ENCODE results near the gene STX4.
A peak's percentile ranks its signal among the peaks of the same experiment; 100 is the strongest.

Gene STX4

DNA sequence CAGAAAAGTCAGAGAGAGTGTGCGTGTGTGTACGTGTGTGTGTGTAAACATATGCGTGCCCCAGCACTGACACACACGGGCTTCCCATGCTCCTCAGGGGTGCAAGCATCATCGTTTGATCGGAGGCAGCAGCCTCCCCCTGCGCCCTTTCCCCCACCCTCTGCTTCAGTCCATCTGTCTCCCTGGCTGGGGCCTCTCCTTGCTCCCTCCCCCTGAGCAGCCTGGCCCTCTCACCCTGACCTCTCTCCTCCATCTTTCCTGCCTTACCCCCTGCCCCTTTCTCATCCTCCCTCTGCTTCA lies 27.3 kb upstream of the STX4 start:
- TF ChIP-seq ZFP30 (CRISPR knock-in tag; IDR thresholded peaks at IDR 0.05) (no peak), GLIS3 (CRISPR knock-in tag; IDR thresholded peaks at IDR 0.05) (no peak), BACH2 (CRISPR knock-in tag; IDR thresholded peaks at IDR 0.05; ENCODE audit: borderline replicate concordance) (no peak), ESRRG (CRISPR knock-in tag; IDR thresholded peaks at IDR 0.05) (no peak), SNAI2 (CRISPR knock-in tag; IDR thresholded peaks at IDR 0.05) (no peak)
- TF ChIP-seq, protein P1, sequence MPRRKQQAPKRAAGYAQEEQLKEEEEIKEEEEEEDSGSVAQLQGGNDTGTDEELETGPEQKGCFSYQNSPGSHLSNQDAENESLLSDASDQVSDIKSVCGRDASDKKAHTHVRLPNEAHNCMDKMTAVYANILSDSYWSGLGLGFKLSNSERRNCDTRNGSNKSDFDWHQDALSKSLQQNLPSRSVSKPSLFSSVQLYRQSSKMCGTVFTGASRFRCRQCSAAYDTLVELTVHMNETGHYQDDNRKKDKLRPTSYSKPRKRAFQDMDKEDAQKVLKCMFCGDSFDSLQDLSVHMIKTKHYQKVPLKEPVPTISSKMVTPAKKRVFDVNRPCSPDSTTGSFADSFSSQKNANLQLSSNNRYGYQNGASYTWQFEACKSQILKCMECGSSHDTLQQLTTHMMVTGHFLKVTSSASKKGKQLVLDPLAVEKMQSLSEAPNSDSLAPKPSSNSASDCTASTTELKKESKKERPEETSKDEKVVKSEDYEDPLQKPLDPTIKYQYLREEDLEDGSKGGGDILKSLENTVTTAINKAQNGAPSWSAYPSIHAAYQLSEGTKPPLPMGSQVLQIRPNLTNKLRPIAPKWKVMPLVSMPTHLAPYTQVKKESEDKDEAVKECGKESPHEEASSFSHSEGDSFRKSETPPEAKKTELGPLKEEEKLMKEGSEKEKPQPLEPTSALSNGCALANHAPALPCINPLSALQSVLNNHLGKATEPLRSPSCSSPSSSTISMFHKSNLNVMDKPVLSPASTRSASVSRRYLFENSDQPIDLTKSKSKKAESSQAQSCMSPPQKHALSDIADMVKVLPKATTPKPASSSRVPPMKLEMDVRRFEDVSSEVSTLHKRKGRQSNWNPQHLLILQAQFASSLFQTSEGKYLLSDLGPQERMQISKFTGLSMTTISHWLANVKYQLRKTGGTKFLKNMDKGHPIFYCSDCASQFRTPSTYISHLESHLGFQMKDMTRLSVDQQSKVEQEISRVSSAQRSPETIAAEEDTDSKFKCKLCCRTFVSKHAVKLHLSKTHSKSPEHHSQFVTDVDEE (CRISPR knock-in tag; IDR thresholded peaks at IDR 0.05) = no peak
- TF ChIP-seq, protein P2, sequence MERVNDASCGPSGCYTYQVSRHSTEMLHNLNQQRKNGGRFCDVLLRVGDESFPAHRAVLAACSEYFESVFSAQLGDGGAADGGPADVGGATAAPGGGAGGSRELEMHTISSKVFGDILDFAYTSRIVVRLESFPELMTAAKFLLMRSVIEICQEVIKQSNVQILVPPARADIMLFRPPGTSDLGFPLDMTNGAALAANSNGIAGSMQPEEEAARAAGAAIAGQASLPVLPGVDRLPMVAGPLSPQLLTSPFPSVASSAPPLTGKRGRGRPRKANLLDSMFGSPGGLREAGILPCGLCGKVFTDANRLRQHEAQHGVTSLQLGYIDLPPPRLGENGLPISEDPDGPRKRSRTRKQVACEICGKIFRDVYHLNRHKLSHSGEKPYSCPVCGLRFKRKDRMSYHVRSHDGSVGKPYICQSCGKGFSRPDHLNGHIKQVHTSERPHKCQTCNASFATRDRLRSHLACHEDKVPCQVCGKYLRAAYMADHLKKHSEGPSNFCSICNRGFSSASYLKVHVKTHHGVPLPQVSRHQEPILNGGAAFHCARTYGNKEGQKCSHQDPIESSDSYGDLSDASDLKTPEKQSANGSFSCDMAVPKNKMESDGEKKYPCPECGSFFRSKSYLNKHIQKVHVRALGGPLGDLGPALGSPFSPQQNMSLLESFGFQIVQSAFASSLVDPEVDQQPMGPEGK (CRISPR knock-in tag; IDR thresholded peaks at IDR 0.05; ENCODE audit: borderline replicate concordance) = no peak
- no peak for ATAC-seq

DNA sequence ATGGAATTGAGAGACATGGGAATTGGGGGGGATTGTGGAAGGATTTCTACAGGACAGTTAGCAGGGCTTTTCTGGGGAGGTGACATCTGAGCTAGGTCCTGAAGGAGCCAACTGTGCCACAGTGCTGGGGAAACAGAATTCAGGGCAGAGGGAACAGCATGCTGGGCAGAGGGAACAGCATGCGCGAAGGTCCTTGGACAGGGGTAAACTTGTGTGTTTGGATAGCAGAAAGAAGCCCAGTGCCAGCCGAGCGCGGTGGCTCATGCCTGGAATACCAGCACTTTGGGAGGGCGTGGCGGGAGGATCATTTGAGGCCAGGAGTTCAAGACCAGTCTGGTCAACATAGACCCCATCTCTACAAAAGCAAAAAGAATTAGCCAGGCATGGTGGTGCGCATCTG lies 26.8 kb upstream of the STX4 start:
- no peak for ATAC-seq

DNA sequence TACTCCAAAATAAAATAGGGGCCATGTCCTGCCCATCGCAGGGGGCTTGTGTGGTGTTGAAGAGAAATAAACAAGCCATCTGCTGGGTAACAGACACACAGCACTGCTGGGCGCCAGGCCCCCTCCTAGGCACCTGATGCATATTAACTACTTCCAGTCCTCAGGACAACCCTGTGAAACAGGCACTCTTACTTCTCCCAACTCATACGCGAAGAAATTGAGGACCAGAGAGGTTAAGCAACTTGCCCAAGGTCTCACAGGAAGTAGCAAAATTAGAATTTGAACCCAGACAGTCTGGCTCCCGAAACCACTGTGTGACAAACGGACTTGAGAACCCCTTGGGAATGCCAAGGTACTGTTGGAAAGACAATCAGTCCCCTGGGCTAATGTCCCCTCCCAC lies 25.7 kb upstream of the STX4 start:
- TF ChIP-seq PPARA (CRISPR knock-in tag; IDR thresholded peaks at IDR 0.05; ENCODE audit: borderline replicate concordance) (no peak), ESRRG (CRISPR knock-in tag; IDR thresholded peaks at IDR 0.05) (no peak), ARNTL (CRISPR knock-in tag; IDR thresholded peaks at IDR 0.05; ENCODE audit: borderline replicate concordance, low read depth) (no peak), OSR1 (CRISPR knock-in tag; IDR thresholded peaks at IDR 0.05) (no peak), ZFP3 (CRISPR knock-in tag; IDR thresholded peaks at IDR 0.05) (no peak)
- TF ChIP-seq, protein P3, sequence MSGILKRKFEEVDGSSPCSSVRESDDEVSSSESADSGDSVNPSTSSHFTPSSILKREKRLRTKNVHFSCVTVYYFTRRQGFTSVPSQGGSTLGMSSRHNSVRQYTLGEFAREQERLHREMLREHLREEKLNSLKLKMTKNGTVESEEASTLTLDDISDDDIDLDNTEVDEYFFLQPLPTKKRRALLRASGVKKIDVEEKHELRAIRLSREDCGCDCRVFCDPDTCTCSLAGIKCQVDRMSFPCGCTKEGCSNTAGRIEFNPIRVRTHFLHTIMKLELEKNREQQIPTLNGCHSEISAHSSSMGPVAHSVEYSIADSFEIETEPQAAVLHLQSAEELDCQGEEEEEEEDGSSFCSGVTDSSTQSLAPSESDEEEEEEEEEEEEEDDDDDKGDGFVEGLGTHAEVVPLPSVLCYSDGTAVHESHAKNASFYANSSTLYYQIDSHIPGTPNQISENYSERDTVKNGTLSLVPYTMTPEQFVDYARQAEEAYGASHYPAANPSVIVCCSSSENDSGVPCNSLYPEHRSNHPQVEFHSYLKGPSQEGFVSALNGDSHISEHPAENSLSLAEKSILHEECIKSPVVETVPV (CRISPR knock-in tag; IDR thresholded peaks at IDR 0.05) = no peak
- no peak for ATAC-seq

More for the DNA sequence above, 26.8 kb upstream of the STX4 start:
- TF ChIP-seq PPARA (CRISPR knock-in tag; IDR thresholded peaks at IDR 0.05; ENCODE audit: borderline replicate concordance) (no peak), ZFP3 (CRISPR knock-in tag; IDR thresholded peaks at IDR 0.05) (no peak), ARNTL (CRISPR knock-in tag; IDR thresholded peaks at IDR 0.05; ENCODE audit: borderline replicate concordance, low read depth) (no peak), SNAI2 (CRISPR knock-in tag; IDR thresholded peaks at IDR 0.05) (no peak), ZNF8 (CRISPR knock-in tag; IDR thresholded peaks at IDR 0.05) (no peak), OSR1 (CRISPR knock-in tag; IDR thresholded peaks at IDR 0.05) (no peak), ZFP30 (CRISPR knock-in tag; IDR thresholded peaks at IDR 0.05) (no peak), GLIS3 (CRISPR knock-in tag; IDR thresholded peaks at IDR 0.05) (no peak), TOX (CRISPR knock-in tag; IDR thresholded peaks at IDR 0.05; ENCODE audit: borderline replicate concordance) (no peak)
- TF ChIP-seq, protein P4, sequence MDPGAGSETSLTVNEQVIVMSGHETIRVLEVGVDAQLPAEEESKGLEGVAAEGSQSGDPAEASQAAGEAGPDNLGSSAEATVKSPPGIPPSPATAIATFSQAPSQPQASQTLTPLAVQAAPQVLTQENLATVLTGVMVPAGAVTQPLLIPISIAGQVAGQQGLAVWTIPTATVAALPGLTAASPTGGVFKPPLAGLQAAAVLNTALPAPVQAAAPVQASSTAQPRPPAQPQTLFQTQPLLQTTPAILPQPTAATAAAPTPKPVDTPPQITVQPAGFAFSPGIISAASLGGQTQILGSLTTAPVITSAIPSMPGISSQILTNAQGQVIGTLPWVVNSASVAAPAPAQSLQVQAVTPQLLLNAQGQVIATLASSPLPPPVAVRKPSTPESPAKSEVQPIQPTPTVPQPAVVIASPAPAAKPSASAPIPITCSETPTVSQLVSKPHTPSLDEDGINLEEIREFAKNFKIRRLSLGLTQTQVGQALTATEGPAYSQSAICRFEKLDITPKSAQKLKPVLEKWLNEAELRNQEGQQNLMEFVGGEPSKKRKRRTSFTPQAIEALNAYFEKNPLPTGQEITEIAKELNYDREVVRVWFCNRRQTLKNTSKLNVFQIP (CRISPR knock-in tag; IDR thresholded peaks at IDR 0.05; ENCODE audit: borderline replicate concordance, low read depth) = no peak
- TF ChIP-seq, protein P3 (CRISPR knock-in tag; IDR thresholded peaks at IDR 0.05) = no peak

DNA sequence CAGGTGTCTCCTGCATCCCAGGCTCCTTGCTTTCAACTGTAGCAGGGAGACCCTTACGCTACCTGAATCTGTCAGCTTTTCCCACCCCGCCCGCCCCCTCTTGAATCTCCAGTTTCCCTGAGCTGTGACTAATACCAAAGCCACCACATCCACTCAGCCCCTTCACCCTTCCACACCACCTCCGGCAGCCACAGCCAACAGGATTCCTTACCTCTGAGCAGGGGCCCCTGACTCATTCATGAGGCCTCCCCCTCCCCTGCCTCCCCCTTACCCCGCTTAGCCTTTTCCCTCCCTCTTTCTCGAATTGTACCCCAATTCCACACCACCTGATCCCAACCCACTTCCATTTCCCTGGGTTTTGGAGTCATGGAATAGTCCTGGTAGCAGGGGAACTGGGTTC lies 25.2 kb upstream of the STX4 start:
- ATAC-seq = peak; percentile 59
- TF ChIP-seq SNAI2 (CRISPR knock-in tag; IDR thresholded peaks at IDR 0.05) = no peak
- TF ChIP-seq BACH2 (CRISPR knock-in tag; IDR thresholded peaks at IDR 0.05; ENCODE audit: borderline replicate concordance) = no peak
- TF ChIP-seq, protein P4 (CRISPR knock-in tag; IDR thresholded peaks at IDR 0.05; ENCODE audit: borderline replicate concordance, low read depth) = no peak
- no peak for TF ChIP-seq ZNF8 (CRISPR knock-in tag; IDR thresholded peaks at IDR 0.05)
- TF ChIP-seq ESRRG (CRISPR knock-in tag; IDR thresholded peaks at IDR 0.05) = no peak
- TF ChIP-seq ZFP30 (CRISPR knock-in tag; IDR thresholded peaks at IDR 0.05) = no peak
